ENCODE results near the gene ZNF526.

ZNF526 gene

DNA sequence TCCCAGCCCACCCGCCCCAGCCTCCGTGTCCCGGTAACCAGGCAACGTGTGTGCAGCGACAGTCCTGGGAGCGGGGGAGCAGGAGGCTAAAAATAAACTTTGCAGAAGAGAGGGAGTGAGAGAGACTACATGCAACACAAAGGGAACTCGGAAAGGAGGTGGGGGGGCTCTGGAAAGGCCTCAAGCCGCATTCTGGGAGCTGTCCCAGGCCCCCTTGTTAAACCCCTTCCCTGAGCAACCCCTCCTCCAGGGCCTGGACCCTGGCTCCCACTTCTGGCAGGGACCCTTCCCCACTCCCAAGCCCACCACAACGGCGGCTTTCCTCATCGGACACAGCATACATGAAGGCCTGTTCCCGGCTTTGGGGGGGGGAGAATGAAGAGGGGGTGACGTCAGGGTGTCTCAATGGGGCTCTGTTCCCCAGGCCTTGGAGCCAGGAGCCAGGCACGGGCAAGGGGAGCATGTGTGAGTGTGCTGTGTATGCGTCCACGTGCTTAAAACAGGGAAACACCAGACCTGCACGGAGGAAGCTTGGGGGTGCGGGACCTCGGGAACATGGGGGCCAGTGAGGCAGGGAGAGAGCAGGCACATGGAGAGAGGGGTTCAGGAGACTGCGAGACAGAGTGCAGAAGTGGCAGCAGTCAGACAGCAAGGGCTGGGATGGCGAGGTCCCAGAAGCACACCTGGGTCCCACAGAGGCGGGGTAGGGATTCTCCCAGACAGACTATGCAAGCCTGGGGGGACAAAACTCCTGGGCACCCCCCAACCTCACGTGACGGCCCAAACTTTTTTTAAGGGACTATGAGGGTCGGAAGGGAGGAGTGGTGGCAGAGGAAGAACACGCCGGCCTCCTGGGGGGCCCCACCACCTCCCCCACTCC lies 32.5 kb downstream of the ZNF526 start (continued):
- TF ChIP-seq, protein P1, sequence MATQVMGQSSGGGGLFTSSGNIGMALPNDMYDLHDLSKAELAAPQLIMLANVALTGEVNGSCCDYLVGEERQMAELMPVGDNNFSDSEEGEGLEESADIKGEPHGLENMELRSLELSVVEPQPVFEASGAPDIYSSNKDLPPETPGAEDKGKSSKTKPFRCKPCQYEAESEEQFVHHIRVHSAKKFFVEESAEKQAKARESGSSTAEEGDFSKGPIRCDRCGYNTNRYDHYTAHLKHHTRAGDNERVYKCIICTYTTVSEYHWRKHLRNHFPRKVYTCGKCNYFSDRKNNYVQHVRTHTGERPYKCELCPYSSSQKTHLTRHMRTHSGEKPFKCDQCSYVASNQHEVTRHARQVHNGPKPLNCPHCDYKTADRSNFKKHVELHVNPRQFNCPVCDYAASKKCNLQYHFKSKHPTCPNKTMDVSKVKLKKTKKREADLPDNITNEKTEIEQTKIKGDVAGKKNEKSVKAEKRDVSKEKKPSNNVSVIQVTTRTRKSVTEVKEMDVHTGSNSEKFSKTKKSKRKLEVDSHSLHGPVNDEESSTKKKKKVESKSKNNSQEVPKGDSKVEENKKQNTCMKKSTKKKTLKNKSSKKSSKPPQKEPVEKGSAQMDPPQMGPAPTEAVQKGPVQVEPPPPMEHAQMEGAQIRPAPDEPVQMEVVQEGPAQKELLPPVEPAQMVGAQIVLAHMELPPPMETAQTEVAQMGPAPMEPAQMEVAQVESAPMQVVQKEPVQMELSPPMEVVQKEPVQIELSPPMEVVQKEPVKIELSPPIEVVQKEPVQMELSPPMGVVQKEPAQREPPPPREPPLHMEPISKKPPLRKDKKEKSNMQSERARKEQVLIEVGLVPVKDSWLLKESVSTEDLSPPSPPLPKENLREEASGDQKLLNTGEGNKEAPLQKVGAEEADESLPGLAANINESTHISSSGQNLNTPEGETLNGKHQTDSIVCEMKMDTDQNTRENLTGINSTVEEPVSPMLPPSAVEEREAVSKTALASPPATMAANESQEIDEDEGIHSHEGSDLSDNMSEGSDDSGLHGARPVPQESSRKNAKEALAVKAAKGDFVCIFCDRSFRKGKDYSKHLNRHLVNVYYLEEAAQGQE (tag by site-specific recombination; IDR thresholded peaks at IDR 0.05), result peak; percentile 17; the same call in 1 of the 2 replicates
- TF ChIP-seq, protein P2, sequence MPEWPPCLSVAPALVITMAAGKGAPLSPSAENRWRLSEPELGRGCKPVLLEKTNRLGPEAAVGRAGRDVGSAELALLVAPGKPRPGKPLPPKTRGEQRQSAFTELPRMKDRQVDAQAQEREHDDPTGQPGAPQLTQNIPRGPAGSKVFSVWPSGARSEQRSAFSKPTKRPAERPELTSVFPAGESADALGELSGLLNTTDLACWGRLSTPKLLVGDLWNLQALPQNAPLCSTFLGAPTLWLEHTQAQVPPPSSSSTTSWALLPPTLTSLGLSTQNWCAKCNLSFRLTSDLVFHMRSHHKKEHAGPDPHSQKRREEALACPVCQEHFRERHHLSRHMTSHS (tag by site-specific recombination; IDR thresholded peaks at IDR 0.05), result no peak
- TF ChIP-seq ZNF776 (tag by site-specific recombination; IDR thresholded peaks at IDR 0.05; ENCODE audit: borderline replicate concordance), result no peak
- no peak for TF ChIP-seq ZNF521 (tag by site-specific recombination; IDR thresholded peaks at IDR 0.05)
- no peak for TF ChIP-seq INSM2 (tag by site-specific recombination; IDR thresholded peaks at IDR 0.05)
- no peak for TF ChIP-seq ZNF132 (tag by site-specific recombination; IDR thresholded peaks at IDR 0.05; ENCODE audit: borderline replicate concordance)
- no peak for TF ChIP-seq ZNF449 (tag by site-specific recombination; IDR thresholded peaks at IDR 0.05)
- TF ChIP-seq ZIC2 (tag by site-specific recombination; IDR thresholded peaks at IDR 0.05), result no peak
- no peak; the same call in 1 of the 2 replicates for TF ChIP-seq SP7 (tag by site-specific recombination; IDR thresholded peaks at IDR 0.05)
- 0 out of 2 replicates have a peak, but pooled peaks have one; percentile 18 for TF ChIP-seq MYNN (tag by site-specific recombination; IDR thresholded peaks at IDR 0.05; ENCODE audit: borderline replicate concordance)
- TF ChIP-seq ZNF174 (tag by site-specific recombination; IDR thresholded peaks at IDR 0.05), result no peak
- no peak for TF ChIP-seq ZEB2 (tag by site-specific recombination; IDR thresholded peaks at IDR 0.05)
- no peak for TF ChIP-seq GLI2 (tag by site-specific recombination; IDR thresholded peaks at IDR 0.05; ENCODE audit: borderline replicate concordance, low read depth)
- peak; percentile 18 for TF ChIP-seq ZBTB26 (tag by site-specific recombination; optimal IDR thresholded peaks at IDR 0.05)
- peak; percentile 96 for TF ChIP-seq PATZ1 (tag by site-specific recombination; IDR thresholded peaks at IDR 0.05)
- TF ChIP-seq, protein P3, sequence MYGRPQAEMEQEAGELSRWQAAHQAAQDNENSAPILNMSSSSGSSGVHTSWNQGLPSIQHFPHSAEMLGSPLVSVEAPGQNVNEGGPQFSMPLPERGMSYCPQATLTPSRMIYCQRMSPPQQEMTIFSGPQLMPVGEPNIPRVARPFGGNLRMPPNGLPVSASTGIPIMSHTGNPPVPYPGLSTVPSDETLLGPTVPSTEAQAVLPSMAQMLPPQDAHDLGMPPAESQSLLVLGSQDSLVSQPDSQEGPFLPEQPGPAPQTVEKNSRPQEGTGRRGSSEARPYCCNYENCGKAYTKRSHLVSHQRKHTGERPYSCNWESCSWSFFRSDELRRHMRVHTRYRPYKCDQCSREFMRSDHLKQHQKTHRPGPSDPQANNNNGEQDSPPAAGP (tag by site-specific recombination; IDR thresholded peaks at IDR 0.05), result no peak
- TF ChIP-seq KLF10 (tag by site-specific recombination; IDR thresholded peaks at IDR 0.05), result no peak
- TF ChIP-seq ZNF19 (tag by site-specific recombination; IDR thresholded peaks at IDR 0.05; ENCODE audit: low read depth), result no peak
- TF ChIP-seq ZNF223 (tag by site-specific recombination; IDR thresholded peaks at IDR 0.05), result no peak
- TF ChIP-seq ZNF843 (tag by site-specific recombination; IDR thresholded peaks at IDR 0.05), result peak; percentile 8; the same call in 1 of the 2 replicates
- TF ChIP-seq KLF7 (tag by site-specific recombination; IDR thresholded peaks at IDR 0.05; ENCODE audit: borderline replicate concordance), result no peak
- TF ChIP-seq, protein P4, sequence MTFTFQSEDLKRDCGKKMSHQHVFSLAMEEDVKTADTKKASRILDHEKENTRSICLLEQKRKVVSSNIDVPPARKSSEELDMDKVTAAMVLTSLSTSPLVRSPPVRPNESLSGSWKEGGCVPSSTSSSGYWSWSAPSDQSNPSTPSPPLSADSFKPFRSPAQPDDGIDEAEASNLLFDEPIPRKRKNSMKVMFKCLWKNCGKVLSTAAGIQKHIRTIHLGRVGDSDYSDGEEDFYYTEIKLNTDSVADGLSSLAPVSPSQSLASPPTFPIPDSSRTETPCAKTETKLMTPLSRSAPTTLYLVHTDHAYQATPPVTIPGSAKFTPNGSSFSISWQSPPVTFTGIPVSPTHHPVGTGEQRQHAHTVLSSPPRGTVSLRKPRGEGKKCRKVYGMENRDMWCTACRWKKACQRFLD (tag by site-specific recombination; IDR thresholded peaks at IDR 0.05), result no peak
- TF ChIP-seq ZNF48 (tag by site-specific recombination; IDR thresholded peaks at IDR 0.05), result no peak
- TF ChIP-seq WT1 (tag by site-specific recombination; IDR thresholded peaks at IDR 0.05), result no peak

Measured in HEK293 (cell line).